ENCODE measurements around the gene FDX1. TPM values are rescaled to one million over a fixed set of nuclear protein-coding genes. Genes with fewer than 3 reads are reported as not detected.

FDX1 gene
- total RNA-seq, 2 donors from 2014 or later, result 8.0 to 16.9 TPM

- no peak for ATAC-seq (ENCODE audit: insufficient number of reproducible peaks, low FRiP score, low read depth)
- Histone ChIP-seq H3K4me3 (no peak overlapping the region), H3K4me1 (ENCODE audit: control insufficient read depth in 1 of 2, low read depth in 2 of 2) (no peaks in the 10 kb centered on the region), H3K27ac (no peak overlapping the region), H3K27me3 (replicated peaks; ENCODE audit: insufficient read depth) (no peaks in the 10 kb centered on the region), H3K36me3 (no peaks in the 10 kb centered on the region), H3K9me3 (no peaks in the 10 kb centered on the region)
- no peak for TF ChIP-seq CTCF (IDR thresholded peaks at IDR 0.05)
- DNase-seq (ENCODE audit: low spot score), result no peak
Measured at GRCh38 chr11:110475671-110476070, 45.9 kb downstream of the FDX1 start.

GRCh38 chr11:110478410-110478809 is 48.7 kb downstream of the FDX1 start:
- no peaks in the 10 kb centered on the region for H3K36me3 ChIP-seq
- H3K9me3 ChIP-seq, result no peaks in the 10 kb centered on the region
- H3K4me1 ChIP-seq (ENCODE audit: control insufficient read depth in 1 of 2, low read depth in 2 of 2), result no peaks in the 10 kb centered on the region
- H3K27me3 ChIP-seq (replicated peaks; ENCODE audit: insufficient read depth), result no peaks in the 10 kb centered on the region
- TF ChIP-seq CTCF (IDR thresholded peaks at IDR 0.05), result no peak
- ATAC-seq (ENCODE audit: insufficient number of reproducible peaks, low FRiP score, low read depth), result no peak
- no peak overlapping the region for H3K4me3 ChIP-seq
- DNase-seq (ENCODE audit: low spot score), result no peak
- H3K27ac ChIP-seq, result no peak overlapping the region

- ATAC-seq (ENCODE audit: insufficient number of reproducible peaks, low FRiP score, low read depth) (peak; percentile 21), DNase-seq (ENCODE audit: low spot score) (no peak)
- Histone ChIP-seq H3K9me3 (no peaks in the 10 kb centered on the region), H3K36me3 (no peaks in the 10 kb centered on the region), H3K27ac (no peak overlapping the region), H3K4me1 (ENCODE audit: control insufficient read depth in 1 of 2, low read depth in 2 of 2) (no peaks in the 10 kb centered on the region), H3K4me3 (no peak overlapping the region), H3K27me3 (replicated peaks; ENCODE audit: insufficient read depth) (no peaks in the 10 kb centered on the region)
- no peak for TF ChIP-seq CTCF (IDR thresholded peaks at IDR 0.05)
Measured at GRCh38 chr11:110479108-110480101, 49.7 kb downstream of the FDX1 start.

GRCh38 chr11:110481523-110481922 is 51.8 kb downstream of the FDX1 start:
- no peak for TF ChIP-seq CTCF (IDR thresholded peaks at IDR 0.05)
- ATAC-seq (ENCODE audit: insufficient number of reproducible peaks, low FRiP score, low read depth), result no peak
- H3K27ac ChIP-seq, result no peak overlapping the region

GRCh38 chr11:110486156-110486555 is 56.4 kb downstream of the FDX1 start:
- Histone ChIP-seq H3K4me3 (no peak overlapping the region), H3K27me3 (replicated peaks; ENCODE audit: insufficient read depth) (no peaks in the 10 kb centered on the region), H3K27ac (no peak overlapping the region), H3K4me1 (ENCODE audit: control insufficient read depth in 1 of 2, low read depth in 2 of 2) (no peaks in the 10 kb centered on the region), H3K36me3 (no peaks in the 10 kb centered on the region), H3K9me3 (no peaks in the 10 kb centered on the region)
- DNase-seq (ENCODE audit: low spot score) (no peak), ATAC-seq (ENCODE audit: insufficient number of reproducible peaks, low FRiP score, low read depth) (no peak)
- TF ChIP-seq CTCF (IDR thresholded peaks at IDR 0.05), result no peak

More at GRCh38 chr11:110481523-110481922, 51.8 kb downstream of the FDX1 start:
- Histone ChIP-seq H3K27me3 (replicated peaks; ENCODE audit: insufficient read depth) (no peaks in the 10 kb centered on the region), H3K4me1 (ENCODE audit: control insufficient read depth in 1 of 2, low read depth in 2 of 2) (no peaks in the 10 kb centered on the region), H3K36me3 (no peaks in the 10 kb centered on the region), H3K9me3 (no peaks in the 10 kb centered on the region), H3K4me3 (no peak overlapping the region)
- no peak for DNase-seq (ENCODE audit: low spot score)

All from thoracic aorta (tissue), 2 donors.